Stimulated activated CD4-positive, alpha-beta T cell treated with anti-CD3 and anti-CD28 coated beads, Interleukin-1b, Interleukin-23, amount 100 ng/mL, for 24 hours (primary cell): ENCODE data around the gene DOCK4.
"Not testable (repeated sequence)": the region's sequence is repeated elsewhere in the genome, so short reads cannot be mapped to it uniquely, and the experiment has no call there.

Source experiments
- DNase-seq, 4 experiments: peaks; one replicate each; pipeline ENCODE4 v3.0.0-alpha.2; 2020; ENCODE audit warnings: low read depth in 4 of 4, low spot score in 1 of 4

DOCK4 gene

GRCh38 chr7:112136271-112137008 is 69.8 kb downstream of the DOCK4 start:
- no peak for DNase-seq

GRCh38 chr7:112135815-112136214 is 70.4 kb downstream of the DOCK4 start:
- no peak for DNase-seq

GRCh38 chr7:112134039-112134438 is 72.2 kb downstream of the DOCK4 start:
- no peak for DNase-seq

GRCh38 chr7:112133328-112133727 is 72.9 kb downstream of the DOCK4 start:
- no peak for DNase-seq

GRCh38 chr7:112132051-112132694 is 74.0 kb downstream of the DOCK4 start:
- DNase-seq = no peak

- no peak for DNase-seq
Measured at GRCh38 chr7:112130729-112131410, 75.3 kb downstream of the DOCK4 start.

- no peak for DNase-seq
Measured at GRCh38 chr7:112129655-112130323, 76.4 kb downstream of the DOCK4 start.

- DNase-seq = not testable (repeated sequence)
Measured at GRCh38 chr7:112128461-112129425, 77.5 kb downstream of the DOCK4 start.

GRCh38 chr7:112128041-112128440 is 78.2 kb downstream of the DOCK4 start:
- not testable (repeated sequence) for DNase-seq

- DNase-seq = no peak
Measured at GRCh38 chr7:112125250-112125649, 80.9 kb downstream of the DOCK4 start.

GRCh38 chr7:112124061-112124766 is 82.0 kb downstream of the DOCK4 start:
- no peak for DNase-seq

GRCh38 chr7:112122798-112123197 is 83.4 kb downstream of the DOCK4 start:
- no peak for DNase-seq

GRCh38 chr7:112122144-112122543 is 84.1 kb downstream of the DOCK4 start:
- no peak for DNase-seq

- DNase-seq = no peak
Measured at GRCh38 chr7:112121318-112121717, 84.9 kb downstream of the DOCK4 start.

- DNase-seq = no peak
Measured at GRCh38 chr7:112120696-112121217, 85.4 kb downstream of the DOCK4 start.

- no peak for DNase-seq
Measured at GRCh38 chr7:112118581-112119566, 87.3 kb downstream of the DOCK4 start.

- DNase-seq = no peak
Measured at GRCh38 chr7:112116894-112117293, 89.3 kb downstream of the DOCK4 start.

- no peak for DNase-seq
Measured at GRCh38 chr7:112116358-112116757, 89.8 kb downstream of the DOCK4 start.
